GM12891 (cell line): ENCODE measurements around the gene FUT2.
"Not testable (repeated sequence)": the region's sequence is repeated elsewhere in the genome, so short reads cannot be mapped to it uniquely, and the experiment has no call there.

Experiments
- DNase-seq: peaks from one replicate; pipeline ENCODE4 v3.0.0; 2011; ENCODE audit warnings: low spot score; ENCODE audit not compliant: insufficient read length
- FAIRE-seq: peaks from 2 replicates; lab custom pipeline; 2011; peaks lifted over from hg19 to GRCh38; lab: Jason Lieb, UNC
- PAX5 ChIP-seq: IDR thresholded peaks from 2 replicates; pipeline ENCODE4 v1.6.1; 2011; ENCODE audit warnings: low read length, moderate library complexity, mild to moderate bottlenecking; ENCODE audit not compliant: insufficient read depth, severe bottlenecking
- POLR2A ChIP-seq: IDR thresholded peaks from 2 replicates; pipeline ENCODE4 v1.6.1; 2011; ENCODE audit warnings: low read depth, low read length, control low read depth
- POLR2AphosphoS5 ChIP-seq: IDR thresholded peaks from 2 replicates; pipeline ENCODE4 v1.6.1; 2011; ENCODE audit warnings: low read depth, low read length, control low read depth
- POU2F2 ChIP-seq: IDR thresholded peaks from 2 replicates; pipeline ENCODE4 v1.6.1; 2011; ENCODE audit warnings: low read depth, mild to moderate bottlenecking, control low read depth, low read length, moderate library complexity
- SPI1 ChIP-seq: IDR thresholded peaks from 2 replicates; pipeline ENCODE4 v1.6.1; 2011; ENCODE audit warnings: low read depth, low read length, control low read depth
- TAF1 ChIP-seq: IDR thresholded peaks from 2 replicates; pipeline ENCODE4 v1.6.1; 2011; ENCODE audit warnings: low read depth, low read length, control low read depth

FUT2 gene

GRCh38 chr19:48716562-48717291 is 21.0 kb downstream of the FUT2 start:
- no peak for TF ChIP-seq TAF1
- no peak for TF ChIP-seq POLR2AphosphoS5
- no peak for TF ChIP-seq POU2F2
- no peak for TF ChIP-seq PAX5
- TF ChIP-seq SPI1 = no peak
- TF ChIP-seq POLR2A = no peak
- DNase-seq (no peak), FAIRE-seq (no peak)

DNA sequence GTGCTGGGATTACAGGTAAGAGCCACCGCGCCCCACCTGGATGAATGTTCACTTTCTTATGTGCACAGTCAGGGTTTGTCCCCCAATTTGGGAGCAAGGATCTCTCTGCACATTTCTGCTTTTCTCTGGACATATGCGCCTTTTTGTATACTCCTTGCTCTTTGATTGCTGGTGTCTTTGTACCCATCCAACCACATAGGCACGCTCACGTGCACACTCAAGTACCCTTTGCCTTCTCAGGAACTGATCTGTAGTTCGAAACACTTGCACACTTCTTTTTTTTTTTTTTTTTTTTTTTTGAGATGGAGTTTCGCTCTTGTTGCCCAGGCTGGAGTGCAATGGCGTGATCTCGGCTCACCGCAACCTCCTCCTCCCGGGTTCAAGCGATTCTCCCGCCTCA is 22.3 kb downstream of the FUT2 start:
- not testable (repeated sequence) for FAIRE-seq, DNase-seq

DNA sequence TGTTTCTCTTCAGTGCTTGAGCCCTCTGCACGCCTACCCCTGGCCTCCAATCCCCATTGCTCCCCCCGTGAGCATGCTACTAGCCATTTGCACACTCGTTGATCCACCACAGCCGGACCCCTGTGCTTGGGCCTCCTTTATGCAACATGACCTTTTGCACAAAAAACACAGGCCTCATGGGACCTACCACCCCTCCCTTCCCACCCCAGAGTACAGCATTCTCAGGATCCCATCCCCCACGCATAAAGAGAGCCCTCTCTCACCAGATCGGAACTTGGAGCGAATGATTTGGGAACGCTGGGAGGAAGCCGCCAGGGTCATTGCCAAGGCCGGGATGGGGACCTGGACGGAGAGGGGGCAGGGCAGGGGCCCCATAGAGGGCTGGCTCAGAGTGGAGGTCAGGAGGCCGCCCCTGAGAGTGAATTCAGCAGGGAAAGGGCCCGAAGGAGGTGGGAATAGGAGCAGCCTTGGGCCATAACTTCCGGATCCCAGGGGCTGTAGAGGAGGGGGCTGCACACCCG is 23.0 kb downstream of the FUT2 start:
- DNase-seq (no peak), FAIRE-seq (no peak)
- TF ChIP-seq POLR2AphosphoS5 (no peak), POLR2A (no peak), TAF1 (no peak), POU2F2 (no peak), SPI1 (no peak), PAX5 (no peak)

GRCh38 chr19:48719263-48720171 is 23.7 kb downstream of the FUT2 start, which contains the start of gene MAMSTR:
MAMSTR (minus strand) TSS chr19:48719725; CDS start chr19:48719031, 694 bp downstream.
- DNase-seq = no peak
- FAIRE-seq = no peak
- no peak for TF ChIP-seq POLR2A

DNA sequence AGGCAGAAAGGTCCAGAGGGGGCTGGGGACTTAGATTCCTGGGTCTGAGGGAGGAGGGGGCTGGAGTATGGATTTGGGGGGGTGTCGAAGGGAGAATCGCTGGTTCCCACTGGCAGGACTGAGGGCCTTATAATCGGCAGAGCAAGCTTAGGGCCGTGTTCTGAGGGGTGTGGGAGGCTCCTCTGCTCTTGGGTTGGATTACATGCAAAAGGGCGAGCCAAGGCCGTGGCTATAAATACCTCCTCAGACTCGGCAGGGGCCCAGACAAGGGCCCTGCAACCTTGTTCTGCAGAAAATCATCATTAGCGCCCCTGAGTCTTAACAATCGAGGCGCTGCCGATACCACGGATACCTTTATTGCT is 24.5 kb downstream of the FUT2 start:
- DNase-seq (no peak), FAIRE-seq (no peak)
- TF ChIP-seq POLR2AphosphoS5 (no peak), PAX5 (no peak), POLR2A (no peak), POU2F2 (no peak), SPI1 (no peak), TAF1 (no peak)

- TF ChIP-seq TAF1 = no peak
- peak; percentile 71; the same call in 1 of the 2 replicates for TF ChIP-seq POU2F2
- 0 out of 2 replicates have a peak, but pooled peaks have one; percentile 27 for TF ChIP-seq POLR2A
- no peak for TF ChIP-seq POLR2AphosphoS5
- TF ChIP-seq SPI1 = no peak
- DNase-seq (peak; percentile 96), FAIRE-seq (peak; percentile 96)
Measured at GRCh38 chr19:48720613-48721296, 25.0 kb downstream of the FUT2 start.

DNA sequence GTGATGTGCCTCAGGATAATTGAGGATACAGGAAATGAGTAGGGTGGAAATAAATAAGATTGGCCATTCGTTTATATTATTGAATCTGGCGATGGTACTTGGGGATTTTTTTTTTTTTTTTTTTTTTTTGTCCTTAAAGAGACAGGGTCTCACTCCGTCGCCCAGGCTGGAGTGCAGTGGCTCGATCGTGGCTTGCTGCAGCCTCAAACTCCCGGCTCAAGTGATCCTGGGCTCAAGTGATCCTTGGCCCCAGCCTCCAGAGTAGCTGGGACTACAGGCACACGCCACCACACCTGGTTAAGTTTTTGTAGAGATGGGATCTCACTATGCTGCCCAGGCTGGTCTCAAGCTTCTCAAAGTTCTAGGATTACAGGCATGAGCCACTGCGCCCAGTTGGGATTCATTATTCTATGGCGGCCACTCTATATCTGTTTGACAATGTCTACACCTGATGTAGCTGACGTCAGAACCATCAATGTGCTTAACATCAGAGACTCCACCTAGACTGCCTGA is 26.5 kb downstream of the FUT2 start:
- no peak for TF ChIP-seq TAF1
- no peak for TF ChIP-seq SPI1
- TF ChIP-seq POLR2AphosphoS5 = no peak
- TF ChIP-seq POU2F2 = no peak
- TF ChIP-seq POLR2A = no peak
- no peak for TF ChIP-seq PAX5
- DNase-seq = no peak
- no peak for FAIRE-seq

DNA sequence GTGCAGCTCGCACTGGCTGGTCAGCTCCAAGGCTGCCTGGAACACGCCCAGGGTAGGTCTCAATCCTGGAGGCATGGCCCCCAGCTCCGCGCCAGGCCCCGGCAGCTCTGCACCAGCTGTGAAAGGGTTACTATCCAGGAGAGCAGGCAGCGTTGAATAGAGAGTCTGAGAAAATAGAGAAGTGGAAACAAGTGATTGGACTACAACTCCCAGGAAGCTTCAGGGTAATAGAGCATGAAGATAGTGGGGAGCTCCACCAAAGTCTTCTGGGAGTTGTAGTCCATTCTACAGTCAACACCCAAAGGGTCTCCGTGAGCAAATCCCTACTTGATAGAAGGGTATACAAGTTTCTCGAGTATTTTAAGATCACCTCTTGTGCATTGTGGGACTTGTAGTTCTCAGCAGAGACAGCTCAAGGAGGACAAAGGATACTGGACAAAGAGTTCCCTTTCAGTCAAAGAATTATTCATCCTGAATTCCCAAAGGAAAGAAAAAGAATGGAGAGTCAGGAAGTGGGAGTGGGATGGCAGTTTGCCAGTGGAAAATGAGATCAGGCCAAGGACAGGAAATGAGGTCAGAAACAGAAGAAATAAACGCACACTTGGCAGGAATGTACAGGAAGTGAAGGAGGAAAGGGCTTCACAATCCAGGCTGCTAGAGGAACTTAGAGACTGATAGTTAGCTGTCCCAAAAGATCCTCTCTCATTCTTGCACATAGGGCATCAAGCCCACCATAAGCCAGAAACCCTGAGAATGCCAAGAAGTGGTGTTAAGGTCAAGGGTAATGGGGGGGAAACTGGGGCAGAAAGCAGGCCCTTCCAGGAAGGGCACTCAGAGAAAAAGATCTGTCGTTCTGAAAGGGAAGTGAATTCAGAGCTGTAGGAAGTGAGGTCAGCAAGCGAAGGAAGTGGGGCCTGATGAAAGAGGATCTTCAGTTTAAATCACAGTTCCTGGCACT is 29.3 kb downstream of the FUT2 start:
- no peak for DNase-seq
- TF ChIP-seq POLR2AphosphoS5 (no peak), POLR2A (no peak), SPI1 (peak; percentile 82), POU2F2 (no peak), TAF1 (no peak)
- FAIRE-seq = no peak
